OCI-LY7 (cell line): ENCODE measurements around the gene LRP8.

Experiments used
- EZH2phosphoT487 ChIP-seq: fragments of 200-600 bp; sonication (generic); IDR thresholded peaks from 2 replicates; pipeline ENCODE4 v1.6.1; 2018; ENCODE audit warnings: low read depth, borderline replicate concordance, mild to moderate bottlenecking, mixed run types, antibody characterized with exemption, low read length, moderate library complexity, mixed read lengths
- TF ChIP-seq, protein P1 (sequence below): fragments of 200-600 bp; sonication (generic); conservative IDR thresholded peaks from 2 replicates; pipeline ENCODE4 v1.5.1; 2014; ENCODE audit warnings: mild to moderate bottlenecking, antibody characterized with exemption, low read length, moderate library complexity, mixed read lengths

GRCh38 chr1:53262000-53262399, 65.9 kb downstream of the LRP8 start:
- TF ChIP-seq EZH2phosphoT487 = no peak
- TF ChIP-seq, protein P1, sequence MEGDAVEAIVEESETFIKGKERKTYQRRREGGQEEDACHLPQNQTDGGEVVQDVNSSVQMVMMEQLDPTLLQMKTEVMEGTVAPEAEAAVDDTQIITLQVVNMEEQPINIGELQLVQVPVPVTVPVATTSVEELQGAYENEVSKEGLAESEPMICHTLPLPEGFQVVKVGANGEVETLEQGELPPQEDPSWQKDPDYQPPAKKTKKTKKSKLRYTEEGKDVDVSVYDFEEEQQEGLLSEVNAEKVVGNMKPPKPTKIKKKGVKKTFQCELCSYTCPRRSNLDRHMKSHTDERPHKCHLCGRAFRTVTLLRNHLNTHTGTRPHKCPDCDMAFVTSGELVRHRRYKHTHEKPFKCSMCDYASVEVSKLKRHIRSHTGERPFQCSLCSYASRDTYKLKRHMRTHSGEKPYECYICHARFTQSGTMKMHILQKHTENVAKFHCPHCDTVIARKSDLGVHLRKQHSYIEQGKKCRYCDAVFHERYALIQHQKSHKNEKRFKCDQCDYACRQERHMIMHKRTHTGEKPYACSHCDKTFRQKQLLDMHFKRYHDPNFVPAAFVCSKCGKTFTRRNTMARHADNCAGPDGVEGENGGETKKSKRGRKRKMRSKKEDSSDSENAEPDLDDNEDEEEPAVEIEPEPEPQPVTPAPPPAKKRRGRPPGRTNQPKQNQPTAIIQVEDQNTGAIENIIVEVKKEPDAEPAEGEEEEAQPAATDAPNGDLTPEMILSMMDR = no peak
